Esophagus muscularis mucosa (tissue), 2 donors: ENCODE data around the gene OTOG.

ENCODE experiments used
- POLR2A ChIP-seq: fragments of 450-650 bp; IDR thresholded peaks from one replicate; pipeline ENCODE4 v1.6.1; 2017; ENCODE audit warnings: antibody characterized with exemption, moderate library complexity, mild to moderate bottlenecking, low read depth
- POLR2AphosphoS5 ChIP-seq, 2 donors: sonication (generic); formaldehyde crosslinking; IDR thresholded peaks; one replicate each; pipeline ENCODE4 v1.6.1; 2017; ENCODE audit warnings: antibody characterized with exemption in 2 of 2

- TF ChIP-seq POLR2A (no peak), POLR2AphosphoS5 (IDR thresholded peaks at IDR 0.05) (no peak)
These were observed 46.6 kb downstream of the OTOG start for GRCh38 chr11:17593466-17594245.
